AG04449 (cell line): ENCODE results near the gene RAB7A.

Source experiments
- CTCF ChIA-PET: fragments of 350-600 bp; formaldehyde crosslinking; extraction: SDS; loops from one replicate; lab custom pipeline; 2021; ENCODE audit warnings: antibody characterized with exemption; lab: Yijun Ruan, JAX
- POLR2A ChIA-PET: fragments of 400-600, 350-600 bp; formaldehyde crosslinking; extraction: SDS; loops from one replicate; lab custom pipeline; 2020; ENCODE audit warnings: antibody characterized with exemption, inconsistent platforms; lab: Yijun Ruan, JAX
- DNase-seq: peaks from one replicate; pipeline ENCODE4 v3.0.0-alpha.2; 2010; ENCODE audit warnings: low read depth, low spot score
- H3K4me3 ChIP-seq: 2 replicates; pipeline ENCODE4 v1.5.1; 2011; ENCODE audit warnings: low read depth, mild to moderate bottlenecking, control low read depth, low read length
- TF ChIP-seq, protein P1 (sequence below): IDR thresholded peaks from one replicate; pipeline ENCODE4 v1.5.1; 2011; ENCODE audit warnings: mild to moderate bottlenecking, moderate library complexity, low read length, control low read depth, inconsistent platforms; ENCODE audit not compliant: insufficient read depth; ENCODE audit errors: missing control alignments

RAB7A gene

DNA sequence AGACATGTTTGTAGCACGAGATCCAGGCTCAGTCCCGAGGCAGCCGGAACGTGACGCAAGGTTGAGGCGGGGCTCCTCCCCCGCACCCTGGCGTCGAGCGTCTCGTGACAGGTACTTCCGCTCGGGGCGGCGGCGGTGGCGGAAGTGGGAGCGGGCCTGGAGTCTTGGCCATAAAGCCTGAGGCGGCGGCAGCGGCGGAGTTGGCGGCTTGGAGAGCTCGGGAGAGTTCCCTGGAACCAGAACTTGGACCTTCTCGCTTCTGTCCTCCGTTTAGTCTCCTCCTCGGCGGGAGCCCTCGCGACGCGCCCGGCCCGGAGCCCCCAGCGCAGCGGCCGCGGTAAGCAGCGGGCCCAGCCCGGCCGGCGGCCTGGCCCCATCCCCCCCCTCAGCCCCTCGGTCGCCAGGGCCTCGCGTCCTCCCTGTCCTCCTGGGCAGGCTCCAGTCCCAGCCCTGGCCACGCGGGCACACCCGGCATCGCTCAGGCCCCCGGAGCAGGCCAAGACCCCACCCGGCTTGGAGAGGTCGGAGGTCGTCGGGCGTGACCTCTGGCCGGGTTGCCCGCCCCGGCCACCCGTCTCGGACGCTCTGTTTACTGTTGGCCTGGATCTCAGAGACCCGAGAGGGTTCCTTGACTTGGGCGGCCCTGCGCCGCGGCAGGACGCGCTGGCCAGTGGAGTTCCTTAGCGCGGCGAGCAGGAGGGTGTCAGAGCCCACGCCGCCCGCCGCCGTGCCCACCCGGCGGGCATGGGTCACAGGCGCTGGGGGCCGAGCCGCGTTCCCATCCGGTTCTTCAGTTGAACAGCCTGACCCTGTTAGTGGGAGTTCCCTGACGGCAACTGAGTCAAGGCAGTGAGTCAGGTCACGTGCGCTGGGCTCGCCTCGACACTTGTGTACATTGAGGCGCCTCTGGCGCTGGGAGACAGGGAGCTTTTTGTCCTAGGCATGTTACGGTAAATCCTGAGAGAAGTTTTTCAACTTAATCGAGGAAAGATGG, at the start of gene RAB7A:
RAB7A (plus strand) TSS at position 161 of the 994 bp plus-strand sequence. CDS start 69,185 bp downstream, outside the sequence.
- ChIA-PET CTCF (interaction anchor here (0.9 to 4.1 kb wide), 4 partner anchors 12 to 244 kb away, joined by 3 to 26 read pairs (median 8); no protein-coding TSS in a partner anchor), POLR2A (interaction anchor here (0.7 to 1.4 kb wide), 3 partner anchors 28 to 703 kb away, joined by 3 to 8 read pairs (median 3); no protein-coding TSS in a partner anchor)
- TF ChIP-seq, protein P1, sequence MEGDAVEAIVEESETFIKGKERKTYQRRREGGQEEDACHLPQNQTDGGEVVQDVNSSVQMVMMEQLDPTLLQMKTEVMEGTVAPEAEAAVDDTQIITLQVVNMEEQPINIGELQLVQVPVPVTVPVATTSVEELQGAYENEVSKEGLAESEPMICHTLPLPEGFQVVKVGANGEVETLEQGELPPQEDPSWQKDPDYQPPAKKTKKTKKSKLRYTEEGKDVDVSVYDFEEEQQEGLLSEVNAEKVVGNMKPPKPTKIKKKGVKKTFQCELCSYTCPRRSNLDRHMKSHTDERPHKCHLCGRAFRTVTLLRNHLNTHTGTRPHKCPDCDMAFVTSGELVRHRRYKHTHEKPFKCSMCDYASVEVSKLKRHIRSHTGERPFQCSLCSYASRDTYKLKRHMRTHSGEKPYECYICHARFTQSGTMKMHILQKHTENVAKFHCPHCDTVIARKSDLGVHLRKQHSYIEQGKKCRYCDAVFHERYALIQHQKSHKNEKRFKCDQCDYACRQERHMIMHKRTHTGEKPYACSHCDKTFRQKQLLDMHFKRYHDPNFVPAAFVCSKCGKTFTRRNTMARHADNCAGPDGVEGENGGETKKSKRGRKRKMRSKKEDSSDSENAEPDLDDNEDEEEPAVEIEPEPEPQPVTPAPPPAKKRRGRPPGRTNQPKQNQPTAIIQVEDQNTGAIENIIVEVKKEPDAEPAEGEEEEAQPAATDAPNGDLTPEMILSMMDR, result no peak
- peak; percentile 89 for DNase-seq
- H3K4me3 ChIP-seq, result peak within 1 kb of the TSS; percentile 95

DNA sequence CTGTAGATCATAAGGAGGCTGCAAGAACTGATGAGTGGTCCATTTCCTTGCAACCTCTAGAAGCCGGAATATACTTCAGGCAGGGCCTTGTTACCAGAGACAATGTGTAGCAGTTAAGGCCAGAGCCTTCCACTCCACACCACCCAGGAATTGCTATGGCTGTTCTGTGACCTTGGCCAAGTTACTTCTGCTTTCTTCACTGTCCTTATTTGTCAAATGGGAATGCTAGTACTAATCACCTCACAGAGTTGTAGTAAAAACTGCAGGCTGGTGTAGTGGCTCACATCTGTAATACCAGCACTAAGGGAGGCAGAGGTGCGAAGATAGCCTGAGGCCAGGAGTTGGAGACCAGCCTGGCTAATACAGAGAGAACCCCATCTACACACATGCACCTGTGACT, 46.6 kb upstream of the RAB7A start:
- CTCF ChIA-PET, result interaction anchor here (3.4 to 5.3 kb wide), 3 partner anchors 11 to 168 kb away, joined by 49 to 134 read pairs (median 66); no protein-coding TSS in a partner anchor
- DNase-seq, result no peak
- POLR2A ChIA-PET, result no interaction called here
- no peak overlapping the region for H3K4me3 ChIP-seq
- TF ChIP-seq, protein P1, result no peak

DNA sequence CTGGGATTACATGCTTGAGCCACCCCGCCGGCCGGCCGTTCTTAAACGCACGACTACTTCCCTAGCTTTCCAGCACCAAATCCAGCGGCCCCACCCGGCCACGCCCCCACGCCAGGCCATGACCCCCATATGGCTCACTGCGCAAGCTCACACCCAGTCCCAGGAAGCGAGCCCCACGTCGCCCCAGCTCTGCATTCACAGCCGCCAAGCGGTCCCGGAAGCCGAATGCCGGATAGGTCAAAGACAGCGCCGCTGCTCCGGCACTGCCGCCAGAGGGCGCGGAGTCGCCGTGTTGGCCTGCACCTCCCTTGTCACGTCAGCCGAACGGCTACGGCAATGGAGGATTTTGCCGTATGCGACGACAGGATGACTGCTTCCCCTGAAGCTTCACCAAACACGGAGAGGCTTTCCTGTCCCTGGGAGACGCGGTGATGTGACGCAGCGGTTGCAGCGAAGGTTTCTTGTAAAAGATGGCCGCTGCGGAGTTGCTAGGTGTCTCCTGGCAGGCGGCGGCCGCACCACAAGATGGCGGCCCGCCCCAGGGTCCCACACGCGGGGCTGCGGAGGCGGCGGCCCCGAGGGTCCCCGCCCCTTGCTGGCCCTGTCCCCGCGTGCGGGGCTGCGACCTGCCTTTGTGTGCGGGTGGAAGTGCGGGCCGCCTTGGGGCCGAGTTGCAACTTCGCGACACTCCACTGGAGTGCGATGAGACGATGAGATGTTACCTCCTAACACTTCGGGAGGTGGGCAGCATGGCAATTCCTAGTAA, 45.2 kb upstream of the RAB7A start:
- peak; percentile 73 for DNase-seq
- ChIA-PET CTCF (interaction anchor here (0.6 to 5.3 kb wide), 75 partner anchors 10 to 985 kb away, joined by 3 to 134 read pairs (median 5); partner anchors contain the start of genes ACAD9 and RAB7A), POLR2A (interaction anchor here (0.6 to 1.8 kb wide), 6 partner anchors 18 to 200 kb away, joined by 3 to 17 read pairs (median 6); partner anchors contain the start of gene ACAD9)
- TF ChIP-seq, protein P1, result peak; percentile 100
- H3K4me3 ChIP-seq, result peak overlapping the region; percentile 80

DNA sequence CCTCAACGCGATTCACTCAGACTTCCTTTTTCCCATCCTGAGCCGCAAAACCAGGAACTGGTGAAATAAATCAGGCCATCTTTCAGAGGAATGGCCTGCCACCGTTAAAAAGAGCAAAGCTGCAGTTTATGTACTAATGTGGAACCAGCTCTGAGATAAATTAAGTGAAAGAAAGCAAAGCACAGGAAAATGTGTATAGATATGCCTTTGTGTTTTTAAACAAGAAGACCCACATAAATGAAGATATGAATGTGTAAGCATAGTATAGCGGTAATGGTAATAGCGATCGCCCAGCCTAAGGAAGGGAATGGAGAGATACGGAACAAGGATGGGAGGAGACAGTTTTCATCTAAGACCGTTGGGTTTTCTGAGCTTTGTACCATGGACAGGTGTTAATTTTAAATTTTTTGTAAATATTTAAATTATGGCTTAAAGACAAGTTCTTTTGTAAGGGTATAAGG, 44.6 kb upstream of the RAB7A start:
- peak overlapping the region; percentile 80 for H3K4me3 ChIP-seq
- DNase-seq, result no peak
- TF ChIP-seq, protein P1, result no peak
- ChIA-PET POLR2A (interaction anchor here (1.8 kb wide), 1 partner anchor 197 kb away, joined by 17 read pairs; the partner anchor contains the start of gene ACAD9), CTCF (interaction anchor here (0.6 to 5.3 kb wide), 52 partner anchors 9 to 984 kb away, joined by 3 to 134 read pairs (median 6); partner anchors contain the start of genes ACAD9 and RAB7A)

DNA sequence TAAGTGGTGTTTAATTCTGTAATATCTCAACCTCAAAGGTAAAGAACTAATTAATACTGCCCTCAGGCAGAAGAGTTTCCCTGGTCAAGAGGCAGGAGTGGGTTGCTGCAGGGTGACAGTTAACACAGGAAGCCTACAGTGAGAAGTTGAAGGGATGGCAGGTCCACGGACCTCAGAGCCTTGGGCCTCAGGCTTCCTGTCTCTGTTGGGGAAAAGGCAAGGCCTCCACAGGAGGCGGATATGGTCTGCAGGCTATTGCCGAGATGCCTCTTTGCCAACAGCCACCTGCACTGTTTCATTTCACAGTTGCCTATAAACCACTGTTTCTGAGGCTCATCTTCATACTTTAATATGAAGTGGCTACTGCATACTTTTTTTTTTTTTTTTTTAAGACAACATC, 42.0 kb upstream of the RAB7A start:
- DNase-seq, result no peak
- ChIA-PET CTCF (no interaction called here), POLR2A (no interaction called here)
- TF ChIP-seq, protein P1, result no peak
- H3K4me3 ChIP-seq, result no peak overlapping the region
